ENCODE measurements around the gene INHBB.
"Not testable (repeated sequence)": the region's sequence is repeated elsewhere in the genome, so short reads cannot be mapped to it uniquely, and the experiment has no call there.

Gene INHBB

GRCh38 chr2:120316528-120317179 is 29.3 kb upstream of the INHBB start:
- no peak for DNase-seq (ENCODE audit: low read depth)

GRCh38 chr2:120317180-120317533 is 28.8 kb upstream of the INHBB start:
- no peak for DNase-seq (ENCODE audit: low read depth)

- no peak for DNase-seq (ENCODE audit: low read depth)
These were observed 28.0 kb upstream of the INHBB start for GRCh38 chr2:120317916-120318315.

- DNase-seq (ENCODE audit: low read depth), result no peak
These were observed 27.3 kb upstream of the INHBB start for GRCh38 chr2:120318626-120319025.

- DNase-seq (ENCODE audit: low read depth), result no peak
These were observed 26.8 kb upstream of the INHBB start for GRCh38 chr2:120319123-120319522.

GRCh38 chr2:120319686-120320317 is 26.1 kb upstream of the INHBB start:
- DNase-seq (ENCODE audit: low read depth), result no peak

- DNase-seq (ENCODE audit: low read depth), result no peak
These were observed 25.6 kb upstream of the INHBB start for GRCh38 chr2:120320318-120320851.

- not testable (repeated sequence) for DNase-seq (ENCODE audit: low read depth)
These were observed 24.9 kb upstream of the INHBB start for GRCh38 chr2:120320887-120321556.

- DNase-seq (ENCODE audit: low read depth), result no peak
These were observed 24.1 kb upstream of the INHBB start for GRCh38 chr2:120321721-120322284.

GRCh38 chr2:120322329-120322728 is 23.6 kb upstream of the INHBB start:
- no peak for DNase-seq (ENCODE audit: low read depth)

- no peak for DNase-seq (ENCODE audit: low read depth)
These were observed 22.7 kb upstream of the INHBB start for GRCh38 chr2:120323214-120323613.

- no peak for DNase-seq (ENCODE audit: low read depth)
These were observed 22.0 kb upstream of the INHBB start for GRCh38 chr2:120323807-120324399.

GRCh38 chr2:120324933-120325332 is 21.0 kb upstream of the INHBB start:
- DNase-seq (ENCODE audit: low read depth), result no peak

GRCh38 chr2:120326066-120326465 is 19.9 kb upstream of the INHBB start:
- no peak for DNase-seq (ENCODE audit: low read depth)

- DNase-seq (ENCODE audit: low read depth), result no peak
These were observed 14.8 kb upstream of the INHBB start for GRCh38 chr2:120330946-120331822.

GRCh38 chr2:120331903-120332302 is 14.0 kb upstream of the INHBB start:
- no peak for DNase-seq (ENCODE audit: low read depth)

GRCh38 chr2:120332384-120332783 is 13.6 kb upstream of the INHBB start:
- no peak for DNase-seq (ENCODE audit: low read depth)

- DNase-seq (ENCODE audit: low read depth), result no peak
These were observed 11.9 kb upstream of the INHBB start for GRCh38 chr2:120334068-120334467.

GRCh38 chr2:120336749-120337148 is 9.2 kb upstream of the INHBB start:
- DNase-seq (ENCODE audit: low read depth), result no peak

- DNase-seq (ENCODE audit: low read depth), result no peak
These were observed 7.9 kb upstream of the INHBB start for GRCh38 chr2:120338015-120338414.

GRCh38 chr2:120341977-120342376 is 4.0 kb upstream of the INHBB start:
- DNase-seq (ENCODE audit: low read depth), result no peak

- DNase-seq (ENCODE audit: low read depth), result no peak
These were observed 3.5 kb upstream of the INHBB start for GRCh38 chr2:120342446-120342845.
